HepG2 (cell line): ENCODE data around the gene MAP3K3. TPM values are rescaled to one million over a fixed set of nuclear protein-coding genes. Genes with fewer than 3 reads are reported as not detected.

Source experiments
- ARID5B ChIP-seq: IDR thresholded peaks from 2 replicates; pipeline ENCODE4 v1.4.0; 2020; ENCODE audit warnings: mild to moderate bottlenecking, missing genetic modification reagents
- ATRX ChIP-seq: sonication (generic); formaldehyde crosslinking; IDR thresholded peaks from 2 replicates; pipeline ENCODE4 v1.4.0; 2020; ENCODE audit warnings: missing genetic modification reagents, borderline replicate concordance
- GPBP1L1 ChIP-seq: sonication (generic); formaldehyde crosslinking; IDR thresholded peaks from 2 replicates; pipeline ENCODE4 v1.5.0; 2020; ENCODE audit warnings: mild to moderate bottlenecking, missing genetic modification reagents
- MXD3 ChIP-seq: IDR thresholded peaks from 2 replicates; pipeline ENCODE4 v1.6.1; 2016; ENCODE audit warnings: mild to moderate bottlenecking, missing biosample characterization, missing genetic modification reagents
- NFIB ChIP-seq: sonication (generic); formaldehyde crosslinking; IDR thresholded peaks from 2 replicates; pipeline ENCODE4 v1.9.0; 2021; ENCODE audit warnings: missing genetic modification reagents, mild to moderate bottlenecking, borderline replicate concordance
- SIX4 ChIP-seq: sonication (generic); formaldehyde crosslinking; IDR thresholded peaks from 2 replicates; pipeline ENCODE4 v1.4.0; 2020; ENCODE audit warnings: missing genetic modification reagents
- SMYD3 ChIP-seq: sonication (generic); formaldehyde crosslinking; IDR thresholded peaks from 2 replicates; pipeline ENCODE4 v1.8.1; 2023; ENCODE audit warnings: mild to moderate bottlenecking, missing genetic modification reagents
- STAG1 ChIP-seq: sonication (generic); formaldehyde crosslinking; IDR thresholded peaks from 2 replicates; pipeline ENCODE4 v1.4.0; 2020; ENCODE audit warnings: missing genetic modification reagents
- TBP ChIP-seq: sonication (generic); formaldehyde crosslinking; IDR thresholded peaks from 2 replicates; pipeline ENCODE4 v1.5.0; 2020; ENCODE audit warnings: missing genetic modification reagents
- TCF12 ChIP-seq, 2 experiments: fragments of 450-650 bp in 1 of 2; sonication (generic) in 1 of 2; formaldehyde crosslinking in 1 of 2; IDR thresholded peaks; 2 replicates each; pipeline versions ENCODE4 v1.6.1 to v1.8.0; 2017 to 2022; ENCODE audit warnings: antibody characterized with exemption in 1 of 2, mild to moderate bottlenecking in 1 of 2, missing genetic modification reagents in 1 of 2, moderate library complexity in 1 of 2
- TRIM22 ChIP-seq: fragments of 450-650 bp; IDR thresholded peaks from 2 replicates; pipeline ENCODE4 v1.6.1; 2017
- ZBTB4 ChIP-seq: sonication (generic); formaldehyde crosslinking; IDR thresholded peaks from 2 replicates; pipeline ENCODE4 v1.4.0; 2020; ENCODE audit warnings: missing genetic modification reagents, mild to moderate bottlenecking, borderline replicate concordance
- ZNF484 ChIP-seq: sonication (generic); formaldehyde crosslinking; IDR thresholded peaks from 2 replicates; pipeline ENCODE4 v1.5.1; 2020; ENCODE audit warnings: mild to moderate bottlenecking, low read depth, missing genetic modification reagents, borderline replicate concordance
- ZNF724P ChIP-seq: sonication (generic); formaldehyde crosslinking; IDR thresholded peaks from 2 replicates; pipeline ENCODE4 v1.8.0; 2022; ENCODE audit warnings: missing genetic modification reagents, borderline replicate concordance
- ZNF784 ChIP-seq: sonication (generic); formaldehyde crosslinking; IDR thresholded peaks from 2 replicates; pipeline ENCODE4 v1.5.1; 2020; ENCODE audit warnings: missing genetic modification reagents, mild to moderate bottlenecking, borderline replicate concordance
- ZNF83 ChIP-seq: sonication (generic); formaldehyde crosslinking; IDR thresholded peaks from 2 replicates; pipeline ENCODE4 v1.4.0; 2020; ENCODE audit warnings: missing genetic modification reagents, mild to moderate bottlenecking, borderline replicate concordance
- polyA plus RNA-seq, 8 experiments: library from polyadenylated mRNA; depleted of rRNA in 3 of 8; stranded (reverse) in 7 of 8; unstranded in 1 of 8; fragments of >200 nt; fragmentation: Illumina TruSeq in 4 of 8; extraction: Trizol in 4 of 8; gene quantifications; 2 replicates each; pipeline versions ENCODE4 v1.2.1 to v1.2.3, GENCODE V29; 2011 to 2016; ENCODE audit warnings: low read depth in 4 of 8, missing spikeins in 1 of 8, mixed read lengths in 1 of 8; ENCODE audit not compliant: insufficient read depth in 1 of 8
- total RNA-seq, 5 experiments: library from RNA; depleted of rRNA; stranded (reverse); fragments of >200 nt; fragmentation: Illumina TruSeq; extraction: Trizol; gene quantifications; 2 replicates each; pipeline ENCODE4 v1.2.3, GENCODE V29; 2016; ENCODE audit warnings: low read depth in 1 of 5

Gene MAP3K3
- total and polyA plus RNA-seq, 2 of the 13 experiments (the other 11 are each of a cell fraction or from before 2014, with no cell fraction given), result 17.7 to 21.8 TPM

GRCh38 chr17:63601439-63602371 is 20.5 kb upstream of the MAP3K3 start (continued):
- no peak for TF ChIP-seq ZNF724P (CRISPR knock-in tag)
- TF ChIP-seq ZNF83 (CRISPR knock-in tag), result no peak
- peak; percentile 49; the same call in 1 of the 2 replicates for TF ChIP-seq ARID5B (CRISPR knock-in tag)
- 0 out of 2 replicates have a peak, but pooled peaks have one; percentile 32 for TF ChIP-seq SMYD3 (CRISPR knock-in tag)
- TF ChIP-seq TBP (CRISPR knock-in tag), result no peak
- no peak for TF ChIP-seq TRIM22
- no peak for TF ChIP-seq MXD3 (CRISPR knock-in tag)
- no peak for TF ChIP-seq NFIB (CRISPR knock-in tag)
- TF ChIP-seq STAG1 (CRISPR knock-in tag), result no peak
- TF ChIP-seq GPBP1L1 (CRISPR knock-in tag), result no peak
- TF ChIP-seq SIX4 (CRISPR knock-in tag), result no peak
- TF ChIP-seq ATRX (CRISPR knock-in tag), result no peak
- no peak for TF ChIP-seq ZNF484 (CRISPR knock-in tag)
- TF ChIP-seq TCF12 (IDR thresholded peaks at IDR 0.05), result no peak
- no peak for TF ChIP-seq TCF12 (CRISPR knock-in tag; IDR thresholded peaks at IDR 0.05)
- TF ChIP-seq ZNF784 (CRISPR knock-in tag), result no peak
- TF ChIP-seq ZBTB4 (CRISPR knock-in tag), result no peak
